Calu3 (cell line): ENCODE data around the gene ARHGAP12. TPM values are rescaled to one million over a fixed set of nuclear protein-coding genes. Genes with fewer than 3 reads are reported as not detected.

ENCODE experiments used
- BruUV-seq: library from RNA; stranded (reverse); fragments of 400-500 nt; replicated peaks from 2 replicates; lab custom pipeline; 2021; lab: Mats Ljungman, UMichigan
- CTCF ChIA-PET: fragments of 300-600 bp; sonication (Branson Sonifier 250); formaldehyde crosslinking; loops from one replicate; lab custom pipeline; 2022; ENCODE audit warnings: antibody characterized with exemption; lab: Charles Lee
- DNase-seq: peaks from one replicate; pipeline ENCODE4 v3.0.0; 2022
- H3K27ac Mint-ChIP-seq: one replicate; pipeline ENCODE4 v1.8.0; 2022; ENCODE audit warnings: mixed read lengths; ENCODE audit not compliant: unreplicated experiment
- H3K27me3 Mint-ChIP-seq: one replicate; pipeline ENCODE4 v1.8.0; 2022; ENCODE audit warnings: mixed read lengths; ENCODE audit not compliant: unreplicated experiment
- H3K36me3 Mint-ChIP-seq: one replicate; pipeline ENCODE4 v1.8.0; 2022; ENCODE audit warnings: mild to moderate bottlenecking, moderate library complexity, mixed read lengths; ENCODE audit not compliant: insufficient read depth, unreplicated experiment
- H3K4me1 Mint-ChIP-seq: one replicate; pipeline ENCODE4 v1.8.0; 2022; ENCODE audit warnings: mild to moderate bottlenecking, low read depth, mixed read lengths; ENCODE audit not compliant: unreplicated experiment
- H3K4me3 Mint-ChIP-seq: one replicate; pipeline ENCODE4 v1.8.0; 2022; ENCODE audit warnings: mild to moderate bottlenecking, low read depth, moderate library complexity, mixed read lengths; ENCODE audit not compliant: unreplicated experiment
- H3K9me3 Mint-ChIP-seq: one replicate; pipeline ENCODE4 v1.8.0; 2022; ENCODE audit warnings: low read depth, mixed read lengths; ENCODE audit not compliant: unreplicated experiment
- CTCF ChIP-seq: fragments of 200-600 bp; IDR thresholded peaks from one replicate; pipeline ENCODE4 v1.8.0; 2022; ENCODE audit warnings: antibody characterized with exemption; ENCODE audit not compliant: unreplicated experiment
- intact Hi-C: fragments of 100-400 bp; cut with micrococcal nuclease; formaldehyde crosslinking; loops from one replicate; pipeline ENCODE4 v1.10.0; 2022; ENCODE audit not compliant: unreplicated experiment
- total RNA-seq: library from RNA; stranded (reverse); gene quantifications from 2 replicates; pipeline ENCODE4 v1.2.3, GENCODE V29; 2022

The ARHGAP12 gene
- total RNA-seq, 1 experiment from 2014 or later = 56.0 TPM

DNA sequence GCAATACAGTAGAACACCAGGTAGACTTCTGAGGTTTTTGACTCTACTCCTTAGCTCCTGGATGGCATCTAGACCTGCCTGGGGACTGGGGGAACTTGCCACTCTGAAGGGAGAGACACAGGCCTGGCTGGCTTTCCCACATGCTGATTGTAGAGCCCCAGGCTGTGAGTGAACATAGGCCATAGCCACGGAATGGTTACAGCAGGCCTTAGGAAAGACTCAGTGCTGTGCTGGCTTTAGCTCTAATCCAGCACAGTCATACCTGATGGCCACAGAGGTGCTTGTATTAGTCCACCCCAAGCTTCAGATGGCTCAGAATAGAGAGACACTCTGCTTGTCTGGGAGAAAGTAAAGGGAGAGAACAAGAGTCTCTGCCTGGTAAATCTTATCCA lies 35.0 kb upstream of the ARHGAP12 start:
- BruUV-seq = no TSS peak
- Mint-ChIP-seq H3K27me3 (no peaks in the 10 kb centered on the region), H3K4me3 (no peak overlapping the region), H3K4me1 (peaks cover 42% of the 10 kb centered on the region), H3K9me3 (no peaks in the 10 kb centered on the region), H3K36me3 (no peaks in the 10 kb centered on the region), H3K27ac (peak overlapping the region; percentile 62)
- DNase-seq = no peak
- CTCF ChIA-PET = interaction anchor here (0.5 to 1.1 kb wide), 4 partner anchors 15 to 96 kb away, joined by 3 to 4 read pairs (median 4); no protein-coding TSS in a partner anchor
- intact Hi-C loops = no loop called here
- no peak for TF ChIP-seq CTCF

- Mint-ChIP-seq H3K4me3 (peak overlapping the region; percentile 4), H3K36me3 (no peaks in the 10 kb centered on the region), H3K27me3 (no peaks in the 10 kb centered on the region), H3K27ac (peak overlapping the region; percentile 62), H3K4me1 (peaks cover 43% of the 10 kb centered on the region), H3K9me3 (no peaks in the 10 kb centered on the region)
- intact Hi-C loops = no loop called here
- BruUV-seq = TSS peak; percentile 72
- peak; percentile 32 for DNase-seq
- CTCF ChIA-PET = interaction anchor here (0.5 to 1.1 kb wide), 3 partner anchors 15 to 96 kb away, joined by 3 to 4 read pairs (median 4); no protein-coding TSS in a partner anchor
- TF ChIP-seq CTCF = no peak
Observed at GRCh38 chr10:31962826-31963588, 34.4 kb upstream of the ARHGAP12 start.

GRCh38 chr10:31961277-31962074 lies 32.8 kb upstream of the ARHGAP12 start:
- no peak for DNase-seq
- Mint-ChIP-seq H3K27ac (peak overlapping the region; percentile 62), H3K4me3 (peak overlapping the region; percentile 36), H3K36me3 (no peaks in the 10 kb centered on the region), H3K27me3 (no peaks in the 10 kb centered on the region), H3K4me1 (peaks cover 43% of the 10 kb centered on the region), H3K9me3 (no peaks in the 10 kb centered on the region)
- CTCF ChIA-PET = no interaction called here
- TF ChIP-seq CTCF = no peak
- BruUV-seq = no TSS peak
- intact Hi-C loops = no loop called here

DNA sequence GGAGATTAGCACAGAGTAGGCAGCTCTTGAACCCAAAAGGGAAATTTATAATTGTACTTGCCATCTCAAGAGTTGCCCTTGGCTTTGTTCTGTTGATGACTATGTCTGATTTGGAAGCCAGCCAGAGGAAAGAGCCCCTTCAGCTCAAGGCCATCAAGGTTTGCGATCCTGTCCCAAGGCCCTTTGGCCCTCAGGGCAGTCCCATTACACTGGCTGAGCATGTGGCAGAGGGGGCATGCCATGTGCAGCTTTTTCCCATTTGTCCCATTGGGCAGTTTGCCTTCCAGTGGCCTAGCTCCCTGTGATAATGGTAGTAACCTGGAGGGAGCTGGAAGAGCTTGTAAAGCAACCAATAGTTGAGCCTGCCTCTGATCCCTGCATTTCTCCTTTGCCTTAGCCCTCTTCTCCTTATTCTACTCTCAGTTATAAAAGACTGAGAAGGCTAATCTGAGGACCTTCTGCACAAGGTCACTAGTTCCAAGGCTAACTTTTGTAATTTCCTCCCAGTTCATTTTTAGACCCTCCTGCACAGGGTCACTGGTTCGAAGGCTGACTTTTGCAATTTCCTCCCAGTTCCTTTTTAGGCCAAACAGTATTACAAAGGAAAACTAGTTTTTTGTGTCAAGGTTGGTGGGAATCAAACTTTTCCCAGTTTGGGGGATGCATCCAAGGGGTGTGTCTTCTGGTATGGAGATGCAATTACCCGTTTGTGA lies 31.0 kb upstream of the ARHGAP12 start:
- no TSS peak for BruUV-seq
- no peak for DNase-seq

More for the DNA sequence above, 31.0 kb upstream of the ARHGAP12 start:
- Mint-ChIP-seq H3K36me3 (no peaks in the 10 kb centered on the region), H3K9me3 (peaks cover 3% of the 10 kb centered on the region), H3K4me1 (peaks cover 43% of the 10 kb centered on the region), H3K4me3 (no peak overlapping the region), H3K27ac (no peak overlapping the region), H3K27me3 (no peaks in the 10 kb centered on the region)
- intact Hi-C loops = no loop called here
- TF ChIP-seq CTCF = no peak
- CTCF ChIA-PET = no interaction called here
